ENCODE data around the gene ITGAE. TPM values are rescaled to one million over a fixed set of nuclear protein-coding genes. Genes with fewer than 3 reads are reported as not detected.

ITGAE gene
- total RNA-seq, 2 donors from 2014 or later, result 9.1 to 12.9 TPM

GRCh38 chr17:3692346-3692745 lies 108.6 kb downstream of the ITGAE start:
- Histone ChIP-seq H3K9me3 (no peaks in the 10 kb centered on the region), H3K4me3 (no peak overlapping the region), H3K4me1 (peaks cover 15% of the 10 kb centered on the region), H3K36me3 (replicated peaks in 1 of 2; ENCODE audit: insufficient read depth in 1 of 2, low read depth in 2 of 2) (no peaks in the 10 kb centered on the region), H3K27me3 (peaks cover 0 to 4% of the 10 kb centered on the region in 2 donors), H3K27ac (no peak overlapping the region)
- intact Hi-C loops (cut with DNase I), result no loop called here
- ATAC-seq, result no peak
- no peak for TF ChIP-seq POLR2A (IDR thresholded peaks at IDR 0.05)
- no peak for TF ChIP-seq CTCF (IDR thresholded peaks at IDR 0.05)
- no peak for DNase-seq
- 74 to 76% methylated on average over 9 of the region's 9 CpGs for WGBS, 2 donors

- Histone ChIP-seq H3K9me3 (no peaks in the 10 kb centered on the region), H3K27me3 (peaks cover 0 to 4% of the 10 kb centered on the region in 2 donors), H3K27ac (no peak overlapping the region), H3K4me3 (no peak overlapping the region), H3K4me1 (peaks cover 15% of the 10 kb centered on the region), H3K36me3 (replicated peaks in 1 of 2; ENCODE audit: insufficient read depth in 1 of 2, low read depth in 2 of 2) (no peaks in the 10 kb centered on the region)
- WGBS, 2 donors, result 69% methylated on average over 14 of the region's 16 CpGs; no CpG with 5 or more reads in 1 of the 2 donors
- intact Hi-C loops (cut with DNase I), result no loop called here
- TF ChIP-seq POLR2A (IDR thresholded peaks at IDR 0.05) (no peak), CTCF (IDR thresholded peaks at IDR 0.05) (no peak)
- no peak for DNase-seq
- no peak for ATAC-seq
Measured at GRCh38 chr17:3691617-3692067, 109.3 kb downstream of the ITGAE start.

GRCh38 chr17:3690094-3690715 lies 110.8 kb downstream of the ITGAE start:
- Histone ChIP-seq H3K27ac (no peak overlapping the region), H3K36me3 (replicated peaks in 1 of 2; ENCODE audit: insufficient read depth in 1 of 2, low read depth in 2 of 2) (no peaks in the 10 kb centered on the region), H3K27me3 (peaks cover 0 to 5% of the 10 kb centered on the region in 2 donors), H3K4me1 (peaks cover 4% of the 10 kb centered on the region), H3K9me3 (no peaks in the 10 kb centered on the region), H3K4me3 (no peak overlapping the region)
- no peak for TF ChIP-seq POLR2A (IDR thresholded peaks at IDR 0.05)
- no peak for TF ChIP-seq CTCF (IDR thresholded peaks at IDR 0.05)
- intact Hi-C loops (cut with DNase I), result no loop called here
- WGBS, 2 donors, result 69 to 100% methylated on average over 1 to 20 of the region's 22 CpGs
- DNase-seq (no peak), ATAC-seq (no peak)

- Histone ChIP-seq H3K4me1 (no peaks in the 10 kb centered on the region), H3K9me3 (no peaks in the 10 kb centered on the region), H3K36me3 (replicated peaks in 1 of 2; ENCODE audit: insufficient read depth in 1 of 2, low read depth in 2 of 2) (no peaks in the 10 kb centered on the region), H3K27ac (no peak overlapping the region), H3K27me3 (peaks cover 0 to 12% of the 10 kb centered on the region in 2 donors), H3K4me3 (no peak overlapping the region)
- TF ChIP-seq CTCF (IDR thresholded peaks at IDR 0.05), result no peak
- no peak for TF ChIP-seq POLR2A (IDR thresholded peaks at IDR 0.05)
- ATAC-seq (no peak), DNase-seq (no peak)
- 76 to 77% methylated on average over 32 to 39 of the region's 44 CpGs for WGBS, 2 donors
- intact Hi-C loops (cut with DNase I), result no loop called here
Measured at GRCh38 chr17:3689262-3690093, 111.5 kb downstream of the ITGAE start.
